K562 (cell line): ENCODE measurements around the gene MLLT6. TPM values are rescaled to one million over a fixed set of nuclear protein-coding genes. Genes with fewer than 3 reads are reported as not detected.
A peak's percentile ranks its signal among the peaks of the same experiment; 100 is the strongest.

Experiments
- ATAC-seq: fragments of 200-7000 bp; cut with Tn5 transposase; 3 replicates; pipeline ENCODE4 v1.9.1; 2020; ENCODE audit warnings: moderate library complexity
- BruUV-seq: library from RNA; stranded (reverse); fragments of 400-500 nt; replicated peaks from 2 replicates; lab custom pipeline; 2021; lab: Mats Ljungman, UMichigan
- CTCF ChIA-PET: fragments of 300-600 bp; formaldehyde crosslinking; extraction: SDS; loops from one replicate; lab custom pipeline; 2021; ENCODE audit warnings: low intra/inter-chr PET ratio; lab: Yijun Ruan, JAX
- POLR2A ChIA-PET: fragments of 300-600, 350-650 bp; sonication (Branson Sonifier 250); formaldehyde crosslinking; extraction: SDS; loops from one replicate; lab custom pipeline; 2021; ENCODE audit warnings: antibody characterized with exemption, inconsistent platforms; lab: Yijun Ruan, JAX
- DNase-seq, 4 experiments: peaks; one replicate each; pipeline versions ENCODE4 v3.0.0 to v3.0.0-alpha.2; 2011 to 2018; ENCODE audit warnings: low spot score in 3 of 4, mixed read lengths in 3 of 4; ENCODE audit errors: extremely low read depth in 1 of 4
- FAIRE-seq: peaks from 2 replicates; lab custom pipeline; 2011; peaks lifted over from hg19 to GRCh38; lab: Jason Lieb, UNC
- H2AFZ ChIP-seq: 2 replicates; pipeline ENCODE4 v1.6.0; 2011; ENCODE audit warnings: low read depth, low read length, control low read depth, inconsistent platforms
- H3K27ac ChIP-seq: fragments of 200-600 bp; 3 replicates; pipeline ENCODE4 v1.8.0; 2011; ENCODE audit warnings: low read depth, mild to moderate bottlenecking, control low read depth, inconsistent platforms, low read length, moderate library complexity, mixed read lengths; ENCODE audit errors: extremely low read depth
- H3K27me3 ChIP-seq, 2 experiments: fragments of 300-600 bp in 1 of 2; 2 replicates in 1 of 2; 3 replicates in 1 of 2; pipeline versions ENCODE4 v1.6.0 to v1.8.0; 2011; ENCODE audit warnings: inconsistent platforms in 2 of 2, low read length in 2 of 2, mild to moderate bottlenecking in 1 of 2, mixed read lengths in 1 of 2, moderate library complexity in 1 of 2; ENCODE audit not compliant: control insufficient read depth in 2 of 2, insufficient read depth in 2 of 2
- H3K36me3 ChIP-seq: fragments of 300-600 bp; 3 replicates; pipeline ENCODE4 v1.8.0; 2011; ENCODE audit warnings: mild to moderate bottlenecking, low read length, inconsistent platforms; ENCODE audit not compliant: control insufficient read depth, insufficient read depth
- H3K4me1 ChIP-seq, 2 experiments: fragments of 200-600 bp in 1 of 2; replicated peaks in 1 of 2; 2 replicates in 1 of 2; 3 replicates in 1 of 2; pipeline versions ENCODE4 v1.5.1 to v1.8.0; 2011; ENCODE audit warnings: inconsistent platforms in 2 of 2, low read length in 2 of 2, mild to moderate bottlenecking in 1 of 2, mixed read lengths in 1 of 2, moderate library complexity in 1 of 2; ENCODE audit not compliant: control insufficient read depth in 2 of 2, insufficient read depth in 2 of 2
- H3K4me2 ChIP-seq: 2 replicates; pipeline ENCODE4 v1.6.1; 2011; ENCODE audit warnings: low read length, control low read depth, inconsistent platforms, mixed read lengths; ENCODE audit not compliant: insufficient read depth
- H3K4me3 ChIP-seq: fragments of 200-600 bp; sonication (generic), shearing (Covaris generic); 2 replicates; pipeline ENCODE4 v1.5.1; 2016; ENCODE audit warnings: control low read depth, inconsistent platforms
- H3K79me2 ChIP-seq: fragments of 200-600 bp; 3 replicates; pipeline ENCODE4 v1.8.0; 2011; ENCODE audit warnings: low read length, inconsistent platforms; ENCODE audit not compliant: control insufficient read depth, insufficient read depth
- H3K9ac ChIP-seq, 2 experiments: 2 replicates each; pipeline versions ENCODE4 v1.6.0 to v1.6.1; 2011; ENCODE audit warnings: low read depth in 2 of 2, low read length in 2 of 2, control low read depth in 1 of 2, inconsistent platforms in 1 of 2, mild to moderate bottlenecking in 1 of 2, mixed read lengths in 1 of 2; ENCODE audit not compliant: insufficient read depth in 1 of 2
- H3K9me1 ChIP-seq: one replicate; pipeline ENCODE4 v1.6.0; 2011; ENCODE audit warnings: inconsistent platforms, mild to moderate bottlenecking, low read length, moderate library complexity; ENCODE audit not compliant: control insufficient read depth, insufficient read depth
- H3K9me3 ChIP-seq: replicated peaks from 2 replicates; pipeline ENCODE4 v1.5.1; 2011; ENCODE audit warnings: low read depth, low read length, inconsistent platforms; ENCODE audit not compliant: control insufficient read depth, insufficient read depth
- H4K20me1 ChIP-seq: replicated peaks from 2 replicates; pipeline ENCODE4 v1.6.1; 2011; ENCODE audit warnings: low read length, inconsistent platforms, mixed read lengths; ENCODE audit not compliant: control insufficient read depth, insufficient read depth
- ARNT ChIP-seq, 2 experiments: fragments of 450-650 bp; IDR thresholded peaks; 2 replicates each; pipeline ENCODE4 v1.6.1; 2016; ENCODE audit warnings: mild to moderate bottlenecking in 1 of 2
- NCOR1 ChIP-seq: fragments of 450-650 bp; IDR thresholded peaks from 2 replicates; pipeline ENCODE4 v1.6.1; 2016; ENCODE audit warnings: mild to moderate bottlenecking, moderate library complexity
- POLR2G ChIP-seq: fragments of 200-400 bp; formaldehyde crosslinking; IDR thresholded peaks from 2 replicates; pipeline ENCODE4 v1.6.1; 2017; ENCODE audit warnings: low read depth, mild to moderate bottlenecking, antibody characterized with exemption, low read length, moderate library complexity
- PREB ChIP-seq: sonication (generic); formaldehyde crosslinking; IDR thresholded peaks from 2 replicates; pipeline ENCODE4 v1.8.1; 2023; ENCODE audit warnings: mild to moderate bottlenecking, missing genetic modification reagents
- ZBTB8A ChIP-seq: fragments of 450-650 bp; IDR thresholded peaks from 2 replicates; pipeline ENCODE4 v1.6.1; 2018; ENCODE audit warnings: mild to moderate bottlenecking, moderate library complexity; ENCODE audit not compliant: partially characterized antibody
- WGBS: fragments of 100-300 bp; shearing (Covaris generic); methylation state at CpG from one replicate; pipeline ENCODE4 v1.1.6; 2016; ENCODE audit warnings: low coverage, mixed read lengths; ENCODE audit not compliant: insufficient coverage; ENCODE audit errors: missing lambda C conversion rate; 5-methylcytosine and 5-hydroxymethylcytosine counted together
- in situ Hi-C: fragments of 300-500 bp; cut with MboI; formaldehyde crosslinking; loops from 4 replicates; pipeline ENCODE4 v1.15.0; 2018; ENCODE audit warnings: inconsistent platforms, mixed read lengths
- intact Hi-C: fragments of 100-400 bp; cut with micrococcal nuclease; formaldehyde crosslinking; loops from 2 replicates; pipeline ENCODE4 v1.14.2; 2022
- polyA plus RNA-seq, 8 experiments: library from polyadenylated mRNA; depleted of rRNA in 4 of 8; stranded (reverse) in 5 of 8; unstranded in 3 of 8; fragments of >200 nt; fragmentation: Nextera tagmentation in 2 of 8; fragmentation: Illumina TruSeq in 1 of 8; extraction: Ambion mirVana in 2 of 8; extraction: Trizol in 1 of 8; gene quantifications; 2 replicates each; pipeline versions ENCODE4 v1.2.1 to v1.2.3, GENCODE V29; 2011 to 2014; ENCODE audit warnings: inconsistent platforms in 1 of 8, missing spikeins in 1 of 8
- total RNA-seq, 7 experiments: library from RNA; depleted of rRNA in 6 of 7; stranded (reverse); fragments of >200 nt in 6 of 7; fragmentation: Illumina TruSeq in 2 of 7; extraction: Trizol in 2 of 7; gene quantifications; 2 replicates each; pipeline versions ENCODE4 v1.2.1 to v1.2.3, GENCODE V29; 2011 to 2021; ENCODE audit warnings: low replicate concordance in 1 of 7

Gene MLLT6
- total and polyA plus RNA-seq, 9 of the 15 experiments (the other 6 are each of a cell fraction or from before 2014, with no cell fraction given): 3.1 to 71.7 (median 30.0) TPM

- H3K9me3 ChIP-seq: no peaks in the 10 kb centered on the region
- ChIA-PET CTCF (no interaction called here), POLR2A (interaction anchor here (0.6 kb wide), 1 partner anchor 11 kb away, joined by 3 read pairs; no protein-coding TSS in a partner anchor)
- ATAC-seq (no peak), DNase-seq (no peak), FAIRE-seq (no peak)
- BruUV-seq: no TSS peak
- WGBS: 85% methylated on average over 6 of the region's 6 CpGs
- H3K27ac ChIP-seq: no peak overlapping the region
- no peak overlapping the region for H3K4me2 ChIP-seq
- no peak overlapping the region for H2AFZ ChIP-seq
- H3K9me1 ChIP-seq: peaks cover 10% of the 10 kb centered on the region
- H3K27me3 ChIP-seq: no peaks in the 10 kb centered on the region
- H3K4me1 ChIP-seq: peaks cover 25 to 54% of the 10 kb centered on the region in 2 experiments
- H4K20me1 ChIP-seq: no peaks in the 10 kb centered on the region
- H3K9ac ChIP-seq: no peak overlapping the region
- H3K36me3 ChIP-seq: peaks cover 58% of the 10 kb centered on the region
- H3K79me2 ChIP-seq: no peaks in the 10 kb centered on the region
- TF ChIP-seq ZBTB8A: no peak
- no peak for TF ChIP-seq PREB (CRISPR knock-in tag)
- in situ Hi-C loops (no loop called here), intact Hi-C loops (no loop called here)
- no peak overlapping the region for H3K4me3 ChIP-seq
These were observed 15.9 kb downstream of the MLLT6 start for GRCh38 chr17:38720941-38721340.

GRCh38 chr17:38721802-38722201 is 16.7 kb downstream of the MLLT6 start:
- ATAC-seq: no peak
- CTCF ChIA-PET: no interaction called here
- no TSS peak for BruUV-seq
- intact Hi-C loops: no loop called here
- TF ChIP-seq POLR2G: 0 out of 2 replicates have a peak, but pooled peaks have one; percentile 21
- no peak for TF ChIP-seq ARNT (IDR thresholded peaks at IDR 0.05)
- no peak for TF ChIP-seq NCOR1
- TF ChIP-seq, all 486 proteins: peak for 1
- no peak overlapping the region for H3K9ac ChIP-seq
- no peaks in the 10 kb centered on the region for H4K20me1 ChIP-seq
- H3K36me3 ChIP-seq: peaks cover 54% of the 10 kb centered on the region
- no peak overlapping the region for H3K27ac ChIP-seq
- in situ Hi-C loops: no loop called here
- no peak overlapping the region for H3K4me3 ChIP-seq
- FAIRE-seq (no peak), DNase-seq (no peak)
- POLR2A ChIA-PET: interaction anchor here (0.6 kb wide), 1 partner anchor 25 kb away, joined by 3 read pairs; no protein-coding TSS in a partner anchor
- WGBS: no CpG with 5 or more reads among the region's 16 CpGs
- H3K79me2 ChIP-seq: no peaks in the 10 kb centered on the region
- peaks cover 25 to 55% of the 10 kb centered on the region in 2 experiments for H3K4me1 ChIP-seq
- no peaks in the 10 kb centered on the region for H3K27me3 ChIP-seq
- peaks cover 10% of the 10 kb centered on the region for H3K9me1 ChIP-seq
- no peak overlapping the region for H2AFZ ChIP-seq
- H3K4me2 ChIP-seq: no peak overlapping the region
- no peaks in the 10 kb centered on the region for H3K9me3 ChIP-seq
